Right atrium auricular region (tissue), 2 donors: ENCODE results near the gene NINL. TPM values are rescaled to one million over a fixed set of nuclear protein-coding genes. Genes with fewer than 3 reads are reported as not detected.

Source experiments
- DNase-seq: peaks from one replicate; pipeline ENCODE4 v3.0.0-alpha.2; 2019; ENCODE audit warnings: low spot score
- H3K27ac ChIP-seq, 2 donors: fragments of 200-600 bp; sonication (generic); 1 replicate in 1 of 2; 2 replicates in 1 of 2; pipeline ENCODE4 v1.5.1; 2016 to 2019
- H3K27me3 ChIP-seq, 2 donors: fragments of 200-600 bp; sonication (generic); one replicate each; pipeline versions ENCODE4 v1.5.1 to v1.6.0; 2017 to 2019
- H3K36me3 ChIP-seq: fragments of 200-600 bp; sonication (generic); one replicate; pipeline ENCODE4 v1.5.1; 2016
- H3K4me1 ChIP-seq, 2 donors: fragments of 200-600 bp; sonication (generic); one replicate each; pipeline versions ENCODE4 v1.5.1 to v1.6.0; 2017 to 2019
- H3K4me3 ChIP-seq, 2 donors: fragments of 200-600 bp; sonication (generic); 1 replicate in 1 of 2; 2 replicates in 1 of 2; pipeline ENCODE4 v1.5.1; 2017 to 2019; ENCODE audit warnings: mild to moderate bottlenecking in 1 of 2, moderate library complexity in 1 of 2
- H3K9me3 ChIP-seq, 2 donors: fragments of 200-600 bp; sonication (generic); one replicate each; pipeline ENCODE4 v1.5.1; 2019
- CTCF ChIP-seq, 2 donors: fragments of 200-600 bp; sonication (generic); IDR thresholded peaks; one replicate each; pipeline ENCODE4 v1.5.1; 2019; ENCODE audit warnings: antibody characterized with exemption in 2 of 2
- total RNA-seq, 2 donors: library from RNA; depleted of rRNA; stranded (reverse); fragments of >200 nt; gene quantifications; one replicate each; pipeline ENCODE4 v1.1.0, GENCODE V29; 2016

The NINL gene
- total RNA-seq, 2 donors from 2014 or later: 3.7 to 4.8 TPM

- no peak overlapping the region for H3K27ac ChIP-seq
- no peak overlapping the region for H3K4me3 ChIP-seq
- H3K27me3 ChIP-seq: no peaks in the 10 kb centered on the region
- no peaks in the 10 kb centered on the region for H3K36me3 ChIP-seq
- no peak for DNase-seq
- TF ChIP-seq CTCF (IDR thresholded peaks at IDR 0.05): no peak
- H3K4me1 ChIP-seq: peaks cover 0 to 19% of the 10 kb centered on the region in 2 donors
- no peaks in the 10 kb centered on the region for H3K9me3 ChIP-seq
Observed at GRCh38 chr20:25548613-25549086, 36.7 kb downstream of the NINL start.

GRCh38 chr20:25547999-25548398 is 37.3 kb downstream of the NINL start:
- DNase-seq: no peak
- TF ChIP-seq CTCF (IDR thresholded peaks at IDR 0.05): no peak
- peaks cover 0 to 17% of the 10 kb centered on the region in 2 donors for H3K4me1 ChIP-seq

GRCh38 chr20:25547063-25547462 is 38.3 kb downstream of the NINL start:
- H3K9me3 ChIP-seq: no peaks in the 10 kb centered on the region
- H3K4me1 ChIP-seq: peaks cover 0 to 17% of the 10 kb centered on the region in 2 donors
- no peak for DNase-seq
- no peaks in the 10 kb centered on the region for H3K36me3 ChIP-seq
- H3K27me3 ChIP-seq: no peaks in the 10 kb centered on the region
- TF ChIP-seq CTCF (IDR thresholded peaks at IDR 0.05): no peak
- no peak overlapping the region for H3K27ac ChIP-seq
- H3K4me3 ChIP-seq: no peak overlapping the region

More at GRCh38 chr20:25547999-25548398, 37.3 kb downstream of the NINL start:
- H3K27ac ChIP-seq: no peak overlapping the region
- H3K4me3 ChIP-seq: no peak overlapping the region
- no peaks in the 10 kb centered on the region for H3K36me3 ChIP-seq
- H3K27me3 ChIP-seq: no peaks in the 10 kb centered on the region
- no peaks in the 10 kb centered on the region for H3K9me3 ChIP-seq

- Histone ChIP-seq H3K27ac (no peak overlapping the region), H3K27me3 (no peaks in the 10 kb centered on the region), H3K9me3 (no peaks in the 10 kb centered on the region), H3K36me3 (no peaks in the 10 kb centered on the region), H3K4me3 (no peak overlapping the region), H3K4me1 (peaks cover 0 to 17% of the 10 kb centered on the region in 2 donors)
- no peak for DNase-seq
- TF ChIP-seq CTCF (IDR thresholded peaks at IDR 0.05): no peak
Observed at GRCh38 chr20:25546048-25546447, 39.3 kb downstream of the NINL start.

- TF ChIP-seq CTCF (IDR thresholded peaks at IDR 0.05): no peak
Observed at GRCh38 chr20:25545171-25545570, 40.2 kb downstream of the NINL start.

DNA sequence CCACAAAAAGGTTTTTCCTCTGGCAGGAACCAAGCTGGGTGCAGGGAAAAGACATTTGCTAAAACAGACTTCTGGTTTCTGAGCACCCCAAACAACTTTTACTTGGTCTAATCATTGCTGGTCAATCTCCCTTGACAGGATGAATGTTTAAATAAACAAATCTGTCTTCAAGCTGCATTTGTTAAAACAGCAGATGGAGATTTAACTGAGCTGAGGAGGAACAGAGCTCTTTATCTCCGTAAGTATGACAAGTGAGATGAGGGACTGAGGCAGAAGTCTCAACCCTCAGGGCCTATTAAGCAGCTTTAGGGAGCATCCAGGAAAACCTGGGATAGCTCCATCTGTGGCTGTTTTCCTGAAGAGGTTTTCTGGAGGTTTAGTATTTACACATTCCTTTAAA is 40.6 kb downstream of the NINL start:
- Histone ChIP-seq H3K4me3 (no peak overlapping the region), H3K36me3 (no peaks in the 10 kb centered on the region), H3K4me1 (peaks cover 0 to 7% of the 10 kb centered on the region in 2 donors), H3K9me3 (no peaks in the 10 kb centered on the region), H3K27ac (no peak overlapping the region), H3K27me3 (no peaks in the 10 kb centered on the region)
- no peak for TF ChIP-seq CTCF (IDR thresholded peaks at IDR 0.05)
- DNase-seq: no peak

More at GRCh38 chr20:25545171-25545570, 40.2 kb downstream of the NINL start:
- Histone ChIP-seq H3K4me3 (no peak overlapping the region), H3K9me3 (no peaks in the 10 kb centered on the region), H3K27me3 (no peaks in the 10 kb centered on the region), H3K36me3 (no peaks in the 10 kb centered on the region), H3K4me1 (peaks cover 0 to 11% of the 10 kb centered on the region in 2 donors), H3K27ac (no peak overlapping the region)
- DNase-seq: no peak
